ENCODE results near the gene FAF1. TPM values are rescaled to one million over a fixed set of nuclear protein-coding genes. Genes with fewer than 3 reads are reported as not detected.

The FAF1 gene
- total RNA-seq, 1 experiment from 2014 or later: 14.7 TPM

GRCh38 chr1:50787266-50787665 lies 172.8 kb downstream of the FAF1 start:
- Histone ChIP-seq H4K20me1 (ENCODE audit: low read length) (no peaks in the 10 kb centered on the region), H3K27me3 (ENCODE audit: low read length) (no peaks in the 10 kb centered on the region), H3K9me3 (ENCODE audit: low read length) (no peaks in the 10 kb centered on the region), H3K4me3 (ENCODE audit: low read length) (no peak overlapping the region), H3K27ac (ENCODE audit: low read length) (no peak overlapping the region), H3F3A (ENCODE audit: low read length, unreplicated experiment) (no peaks in the 10 kb centered on the region), H3K4me2 (ENCODE audit: low read length) (no peak overlapping the region), H3K4me1 (ENCODE audit: insufficient read depth, low read length) (no peaks in the 10 kb centered on the region), H3K79me2 (ENCODE audit: low read length) (peaks cover 9% of the 10 kb centered on the region; the same call in 1 of the 2 replicates), H3K9ac (ENCODE audit: low read length) (no peak overlapping the region), H2AFZ (ENCODE audit: low read length) (no peak overlapping the region), H3K9me2 (replicated peaks; ENCODE audit: low read length) (no peaks in the 10 kb centered on the region), H3K36me3 (ENCODE audit: low read depth, low read length) (peaks cover 15% of the 10 kb centered on the region; the same call in 1 of the 2 replicates)
- DNase-seq (no peak), ATAC-seq (no peak)
- ChIA-PET POLR2A (ENCODE audit: unreplicated experiment) (no interaction called here), CTCF (no interaction called here)
- TF ChIP-seq CTCF (conservative IDR thresholded peaks at IDR 0.05; ENCODE audit: low read depth, low read length) (no peak), EZH2phosphoT487 (IDR thresholded peaks at IDR 0.05; ENCODE audit: borderline replicate concordance, low read length) (no peak), EZH2 (IDR thresholded peaks at IDR 0.05; ENCODE audit: low read length, unreplicated experiment) (no peak)
- BruUV-seq (replicated peaks): no TSS peak
- intact Hi-C loops (cut with micrococcal nuclease): no loop called here

- Histone ChIP-seq H3K9ac (ENCODE audit: low read length) (no peak overlapping the region), H3K79me2 (ENCODE audit: low read length) (peaks cover 17% of the 10 kb centered on the region), H3F3A (ENCODE audit: low read length, unreplicated experiment) (no peaks in the 10 kb centered on the region), H2AFZ (ENCODE audit: low read length) (no peak overlapping the region), H3K36me3 (ENCODE audit: low read depth, low read length) (peaks cover 28% of the 10 kb centered on the region), H3K4me1 (ENCODE audit: insufficient read depth, low read length) (no peaks in the 10 kb centered on the region), H3K27me3 (ENCODE audit: low read length) (no peaks in the 10 kb centered on the region), H3K4me3 (ENCODE audit: low read length) (no peak overlapping the region), H3K4me2 (ENCODE audit: low read length) (no peak overlapping the region), H3K9me3 (ENCODE audit: low read length) (no peaks in the 10 kb centered on the region), H3K27ac (ENCODE audit: low read length) (no peak overlapping the region), H3K9me2 (replicated peaks; ENCODE audit: low read length) (no peaks in the 10 kb centered on the region), H4K20me1 (ENCODE audit: low read length) (no peaks in the 10 kb centered on the region)
- intact Hi-C loops (cut with micrococcal nuclease): no loop called here
- BruUV-seq (replicated peaks): no TSS peak
- no peak for TF ChIP-seq EZH2phosphoT487 (IDR thresholded peaks at IDR 0.05; ENCODE audit: borderline replicate concordance, low read length)
- no peak for TF ChIP-seq EZH2 (IDR thresholded peaks at IDR 0.05; ENCODE audit: low read length, unreplicated experiment)
- TF ChIP-seq CTCF (conservative IDR thresholded peaks at IDR 0.05; ENCODE audit: low read depth, low read length): no peak
- ChIA-PET POLR2A (ENCODE audit: unreplicated experiment) (no interaction called here), CTCF (no interaction called here)
- DNase-seq (no peak), ATAC-seq (no peak)
Measured at GRCh38 chr1:50783286-50783685, 176.8 kb downstream of the FAF1 start.

- BruUV-seq (replicated peaks): no TSS peak
- CTCF ChIA-PET: no interaction called here
Measured at GRCh38 chr1:50780797-50781196, 179.3 kb downstream of the FAF1 start.

More at GRCh38 chr1:50780797-50781196, 179.3 kb downstream of the FAF1 start:
- Histone ChIP-seq H3K4me1 (ENCODE audit: insufficient read depth, low read length) (no peaks in the 10 kb centered on the region), H4K20me1 (ENCODE audit: low read length) (no peaks in the 10 kb centered on the region), H3K79me2 (ENCODE audit: low read length) (peaks cover 17% of the 10 kb centered on the region), H3K4me2 (ENCODE audit: low read length) (no peak overlapping the region), H2AFZ (ENCODE audit: low read length) (no peak overlapping the region), H3F3A (ENCODE audit: low read length, unreplicated experiment) (no peaks in the 10 kb centered on the region), H3K9me2 (replicated peaks; ENCODE audit: low read length) (no peaks in the 10 kb centered on the region), H3K9me3 (ENCODE audit: low read length) (no peaks in the 10 kb centered on the region), H3K9ac (ENCODE audit: low read length) (no peak overlapping the region), H3K36me3 (ENCODE audit: low read depth, low read length) (peaks cover 12% of the 10 kb centered on the region), H3K4me3 (ENCODE audit: low read length) (no peak overlapping the region), H3K27ac (ENCODE audit: low read length) (no peak overlapping the region), H3K27me3 (ENCODE audit: low read length) (no peaks in the 10 kb centered on the region)
- intact Hi-C loops (cut with micrococcal nuclease): no loop called here
- no peak for ATAC-seq
- POLR2A ChIA-PET (ENCODE audit: unreplicated experiment): no interaction called here
- no peak for DNase-seq
- TF ChIP-seq EZH2phosphoT487 (IDR thresholded peaks at IDR 0.05; ENCODE audit: borderline replicate concordance, low read length) (no peak), CTCF (conservative IDR thresholded peaks at IDR 0.05; ENCODE audit: low read depth, low read length) (no peak), EZH2 (IDR thresholded peaks at IDR 0.05; ENCODE audit: low read length, unreplicated experiment) (no peak)

Data from PC-3 (cell line).